ENCODE measurements around the gene RPAIN.

RPAIN gene

GRCh38 chr17:5408186-5408585 is 11.8 kb upstream of the RPAIN start:
- peaks cover 49% of the 10 kb centered on the region for H3K36me3 ChIP-seq (ENCODE audit: control insufficient read depth, insufficient read depth, low read length)
- H3K9ac ChIP-seq (ENCODE audit: low read depth, low read length) = no peak overlapping the region
- H3K4me3 ChIP-seq (ENCODE audit: low read depth, low read length) = no peak overlapping the region
- H3K27me3 ChIP-seq (ENCODE audit: control insufficient read depth, insufficient read depth, low read length) = no peaks in the 10 kb centered on the region
- no peaks in the 10 kb centered on the region for H3K9me3 ChIP-seq (ENCODE audit: control insufficient read depth, insufficient read depth, low read length)
- no peaks in the 10 kb centered on the region for H3K4me1 ChIP-seq (ENCODE audit: control insufficient read depth, insufficient read depth, low read length)

GRCh38 chr17:5410594-5411272 is 9.2 kb upstream of the RPAIN start:
- Histone ChIP-seq H3K9ac (ENCODE audit: low read depth, low read length) (no peak overlapping the region), H3K27me3 (ENCODE audit: control insufficient read depth, insufficient read depth, low read length) (no peaks in the 10 kb centered on the region), H3K9me3 (ENCODE audit: control insufficient read depth, insufficient read depth, low read length) (no peaks in the 10 kb centered on the region), H3K4me1 (ENCODE audit: control insufficient read depth, insufficient read depth, low read length) (no peaks in the 10 kb centered on the region), H3K4me3 (ENCODE audit: low read depth, low read length) (no peak overlapping the region), H3K36me3 (ENCODE audit: control insufficient read depth, insufficient read depth, low read length) (peaks cover 45% of the 10 kb centered on the region)

- peaks cover 2% of the 10 kb centered on the region for H3K4me1 ChIP-seq (ENCODE audit: control insufficient read depth, insufficient read depth, low read length)
- H3K9me3 ChIP-seq (ENCODE audit: control insufficient read depth, insufficient read depth, low read length) = no peaks in the 10 kb centered on the region
- H3K9ac ChIP-seq (ENCODE audit: low read depth, low read length) = no peak overlapping the region
- no peaks in the 10 kb centered on the region for H3K27me3 ChIP-seq (ENCODE audit: control insufficient read depth, insufficient read depth, low read length)
- H3K4me3 ChIP-seq (ENCODE audit: low read depth, low read length) = no peak overlapping the region
- peaks cover 30% of the 10 kb centered on the region for H3K36me3 ChIP-seq (ENCODE audit: control insufficient read depth, insufficient read depth, low read length)
These were observed 6.3 kb upstream of the RPAIN start for GRCh38 chr17:5413682-5414081.

- Histone ChIP-seq H3K9ac (ENCODE audit: low read depth, low read length) (no peak overlapping the region), H3K4me3 (ENCODE audit: low read depth, low read length) (no peak overlapping the region), H3K36me3 (ENCODE audit: control insufficient read depth, insufficient read depth, low read length) (peaks cover 30% of the 10 kb centered on the region), H3K4me1 (ENCODE audit: control insufficient read depth, insufficient read depth, low read length) (peaks cover 2% of the 10 kb centered on the region), H3K9me3 (ENCODE audit: control insufficient read depth, insufficient read depth, low read length) (no peaks in the 10 kb centered on the region), H3K27me3 (ENCODE audit: control insufficient read depth, insufficient read depth, low read length) (no peaks in the 10 kb centered on the region)
These were observed 3.1 kb upstream of the RPAIN start for GRCh38 chr17:5416901-5417300.

GRCh38 chr17:5418858-5419355 is 1.1 kb upstream of the RPAIN start:
- Histone ChIP-seq H3K27me3 (ENCODE audit: control insufficient read depth, insufficient read depth, low read length) (no peaks in the 10 kb centered on the region), H3K4me3 (ENCODE audit: low read depth, low read length) (peak overlapping the region; percentile 95), H3K9me3 (ENCODE audit: control insufficient read depth, insufficient read depth, low read length) (no peaks in the 10 kb centered on the region), H3K4me1 (ENCODE audit: control insufficient read depth, insufficient read depth, low read length) (peaks cover 2% of the 10 kb centered on the region), H3K9ac (ENCODE audit: low read depth, low read length) (peak overlapping the region; percentile 91), H3K36me3 (ENCODE audit: control insufficient read depth, insufficient read depth, low read length) (peaks cover 32% of the 10 kb centered on the region)

- Histone ChIP-seq H3K9me3 (ENCODE audit: control insufficient read depth, insufficient read depth, low read length) (no peaks in the 10 kb centered on the region), H3K36me3 (ENCODE audit: control insufficient read depth, insufficient read depth, low read length) (peaks cover 32% of the 10 kb centered on the region), H3K4me1 (ENCODE audit: control insufficient read depth, insufficient read depth, low read length) (peaks cover 2% of the 10 kb centered on the region), H3K27me3 (ENCODE audit: control insufficient read depth, insufficient read depth, low read length) (no peaks in the 10 kb centered on the region), H3K9ac (ENCODE audit: low read depth, low read length) (peak within 1 kb of the TSS; percentile 96), H3K4me3 (ENCODE audit: low read depth, low read length) (peak within 1 kb of the TSS; percentile 98)
These were observed 525 bp upstream of the RPAIN start, which contains the start of gene NUP88 for GRCh38 chr17:5419356-5419958. Gene NUP88 (minus strand): TSS chr17:5419662. CDS start chr17:5419650, 12 bp downstream.

- H3K4me3 ChIP-seq (ENCODE audit: low read depth, low read length) = no peak overlapping the region
- H3K4me1 ChIP-seq (ENCODE audit: control insufficient read depth, insufficient read depth, low read length) = no peaks in the 10 kb centered on the region
- H3K27me3 ChIP-seq (ENCODE audit: control insufficient read depth, insufficient read depth, low read length) = no peaks in the 10 kb centered on the region
- no peaks in the 10 kb centered on the region for H3K9me3 ChIP-seq (ENCODE audit: control insufficient read depth, insufficient read depth, low read length)
- peaks cover 29% of the 10 kb centered on the region for H3K36me3 ChIP-seq (ENCODE audit: control insufficient read depth, insufficient read depth, low read length)
- no peak overlapping the region for H3K9ac ChIP-seq (ENCODE audit: low read depth, low read length)
These were observed 2.5 kb downstream of the RPAIN start for GRCh38 chr17:5422505-5422904.

GRCh38 chr17:5424909-5425308 is 4.9 kb downstream of the RPAIN start:
- no peaks in the 10 kb centered on the region for H3K27me3 ChIP-seq (ENCODE audit: control insufficient read depth, insufficient read depth, low read length)
- no peak overlapping the region for H3K9ac ChIP-seq (ENCODE audit: low read depth, low read length)
- peaks cover 46% of the 10 kb centered on the region for H3K36me3 ChIP-seq (ENCODE audit: control insufficient read depth, insufficient read depth, low read length)
- H3K9me3 ChIP-seq (ENCODE audit: control insufficient read depth, insufficient read depth, low read length) = no peaks in the 10 kb centered on the region
- H3K4me1 ChIP-seq (ENCODE audit: control insufficient read depth, insufficient read depth, low read length) = no peaks in the 10 kb centered on the region
- no peak overlapping the region for H3K4me3 ChIP-seq (ENCODE audit: low read depth, low read length)

GRCh38 chr17:5425826-5426225 is 5.8 kb downstream of the RPAIN start:
- no peaks in the 10 kb centered on the region for H3K4me1 ChIP-seq (ENCODE audit: control insufficient read depth, insufficient read depth, low read length)
- H3K36me3 ChIP-seq (ENCODE audit: control insufficient read depth, insufficient read depth, low read length) = peaks cover 46% of the 10 kb centered on the region
- H3K9ac ChIP-seq (ENCODE audit: low read depth, low read length) = no peak overlapping the region
- no peaks in the 10 kb centered on the region for H3K27me3 ChIP-seq (ENCODE audit: control insufficient read depth, insufficient read depth, low read length)
- no peaks in the 10 kb centered on the region for H3K9me3 ChIP-seq (ENCODE audit: control insufficient read depth, insufficient read depth, low read length)
- no peak overlapping the region for H3K4me3 ChIP-seq (ENCODE audit: low read depth, low read length)

GRCh38 chr17:5429191-5429887 is 9.4 kb downstream of the RPAIN start:
- H3K27me3 ChIP-seq (ENCODE audit: control insufficient read depth, insufficient read depth, low read length) = no peaks in the 10 kb centered on the region
- H3K4me1 ChIP-seq (ENCODE audit: control insufficient read depth, insufficient read depth, low read length) = no peaks in the 10 kb centered on the region
- no peak overlapping the region for H3K4me3 ChIP-seq (ENCODE audit: low read depth, low read length)
- peaks cover 54% of the 10 kb centered on the region for H3K36me3 ChIP-seq (ENCODE audit: control insufficient read depth, insufficient read depth, low read length)
- no peak overlapping the region for H3K9ac ChIP-seq (ENCODE audit: low read depth, low read length)
- no peaks in the 10 kb centered on the region for H3K9me3 ChIP-seq (ENCODE audit: control insufficient read depth, insufficient read depth, low read length)

- Histone ChIP-seq H3K9me3 (ENCODE audit: control insufficient read depth, insufficient read depth, low read length) (no peaks in the 10 kb centered on the region), H3K36me3 (ENCODE audit: control insufficient read depth, insufficient read depth, low read length) (peaks cover 55% of the 10 kb centered on the region), H3K27me3 (ENCODE audit: control insufficient read depth, insufficient read depth, low read length) (no peaks in the 10 kb centered on the region), H3K4me3 (ENCODE audit: low read depth, low read length) (no peak overlapping the region), H3K9ac (ENCODE audit: low read depth, low read length) (no peak overlapping the region), H3K4me1 (ENCODE audit: control insufficient read depth, insufficient read depth, low read length) (no peaks in the 10 kb centered on the region)
These were observed 10.5 kb downstream of the RPAIN start for GRCh38 chr17:5430413-5430999.
